ENCODE data around the gene HAND2.

The HAND2 gene

DNA sequence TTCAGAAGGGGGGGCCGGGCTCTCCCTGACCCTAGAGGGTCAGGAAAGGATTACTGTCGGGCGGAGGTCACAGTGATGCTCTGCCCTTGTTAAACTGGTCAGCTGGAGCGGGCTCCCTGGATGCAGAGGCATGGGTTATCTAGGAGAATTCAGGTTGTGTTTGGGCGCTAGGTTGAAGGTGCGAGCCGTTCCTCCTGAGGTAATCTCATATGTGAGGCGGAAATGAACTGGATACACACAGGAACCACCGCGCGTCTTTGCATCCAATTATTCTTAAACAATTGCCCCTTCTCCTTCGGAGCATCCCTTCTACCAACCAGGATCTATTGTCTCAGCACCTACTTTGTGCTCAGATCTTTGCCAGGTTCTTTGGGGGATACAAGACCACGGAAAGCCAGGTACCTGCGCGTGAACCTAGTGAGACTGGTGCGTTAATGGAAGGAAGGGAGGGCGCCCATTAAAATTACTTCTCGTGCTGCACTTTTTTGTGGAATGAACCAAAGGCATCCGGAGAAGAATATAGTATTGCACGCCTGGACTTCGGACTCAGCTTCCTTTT is 28.4 kb downstream of the HAND2 start:
- no peak for DNase-seq (ENCODE audit: low read depth)

DNA sequence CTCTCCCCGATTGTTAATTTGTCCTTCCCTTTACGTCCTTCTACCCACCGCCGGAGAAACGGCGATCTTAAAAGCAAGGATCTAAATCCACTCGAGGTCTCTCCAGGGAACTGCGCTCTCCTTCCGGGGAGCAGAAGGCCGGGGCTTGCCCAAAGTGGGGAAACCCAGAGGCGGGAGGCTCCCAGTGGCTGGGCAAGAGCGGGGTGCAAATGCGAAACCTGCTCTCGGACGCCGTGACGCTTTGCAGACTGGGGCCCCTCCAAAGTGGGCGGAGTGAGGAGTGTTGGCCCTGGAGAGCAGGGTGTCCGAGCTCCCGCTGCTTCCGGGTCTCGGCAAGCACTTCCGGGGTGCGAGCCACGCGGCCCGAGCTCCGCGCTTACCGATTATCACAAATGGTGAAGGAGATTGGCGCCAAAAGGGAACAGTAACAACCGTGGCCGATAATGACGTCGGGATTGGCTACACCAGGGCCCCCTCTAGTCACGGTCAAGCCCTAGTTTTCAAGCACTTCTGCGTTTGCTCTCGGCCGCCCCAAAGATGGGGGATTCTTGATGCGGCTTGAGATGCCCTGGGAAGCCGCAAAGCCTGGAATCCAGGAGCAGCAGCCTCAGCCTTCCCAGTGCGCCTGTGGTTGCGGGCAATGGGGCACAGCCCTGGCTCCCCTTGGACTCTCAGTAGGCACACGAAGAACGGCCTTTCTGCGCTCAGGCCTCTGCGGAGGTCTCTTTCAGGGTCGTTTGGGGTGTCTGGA is 29.0 kb downstream of the HAND2 start:
- no peak for DNase-seq (ENCODE audit: low read depth)

- DNase-seq (ENCODE audit: low read depth), result no peak
Measured at GRCh38 chr4:173499658-173500535, 30.1 kb downstream of the HAND2 start.

- DNase-seq (ENCODE audit: low read depth), result no peak
Measured at GRCh38 chr4:173498771-173499170, 31.3 kb downstream of the HAND2 start.

GRCh38 chr4:173498023-173498422 is 32.0 kb downstream of the HAND2 start:
- DNase-seq (ENCODE audit: low read depth), result no peak

DNA sequence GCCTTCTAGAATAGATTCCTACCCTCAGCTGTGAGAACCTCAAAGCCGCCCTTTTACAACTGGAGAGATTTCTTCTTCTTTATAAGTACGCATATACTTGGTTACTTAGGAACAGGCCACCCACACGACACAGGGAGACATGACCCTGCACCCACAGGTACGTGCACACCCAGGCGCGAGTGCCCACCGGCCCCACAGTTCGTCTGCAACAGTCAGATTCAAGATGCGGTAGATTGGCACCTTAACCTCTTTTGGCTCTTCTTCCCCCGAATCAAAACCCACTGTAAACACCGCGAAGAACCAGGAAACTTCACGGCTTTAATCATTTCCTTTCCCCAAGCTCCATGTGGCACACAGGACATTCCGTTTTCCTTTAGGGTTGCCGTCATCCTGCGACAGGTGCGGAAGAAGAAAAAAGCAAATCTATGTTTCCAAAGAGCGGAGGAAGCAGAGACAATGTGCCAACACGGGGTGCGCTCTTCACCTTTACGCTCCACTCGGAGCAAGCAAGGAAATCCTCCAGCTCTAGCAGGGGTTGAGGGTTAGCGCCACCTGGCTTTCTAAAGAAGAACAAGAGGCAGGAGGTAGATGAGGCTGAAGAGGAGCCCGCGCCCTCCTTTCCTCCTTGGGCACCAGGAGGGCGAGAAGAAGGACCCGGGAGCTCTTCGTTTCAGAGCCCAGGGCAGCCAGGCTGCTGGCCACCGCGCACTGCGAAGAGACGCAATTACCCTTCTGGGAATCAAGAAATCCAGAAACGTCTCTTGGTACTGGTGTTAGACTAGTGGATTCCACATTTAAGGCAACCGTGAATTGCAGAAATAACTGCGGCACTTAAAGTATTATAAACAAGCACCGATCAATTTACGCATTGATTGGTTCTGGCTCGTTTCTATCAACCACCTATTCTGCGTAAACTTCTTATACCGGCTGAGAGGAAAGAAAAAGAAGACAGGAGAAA is 35.7 kb downstream of the HAND2 start:
- DNase-seq (ENCODE audit: low read depth), result peak; percentile 37

DNA sequence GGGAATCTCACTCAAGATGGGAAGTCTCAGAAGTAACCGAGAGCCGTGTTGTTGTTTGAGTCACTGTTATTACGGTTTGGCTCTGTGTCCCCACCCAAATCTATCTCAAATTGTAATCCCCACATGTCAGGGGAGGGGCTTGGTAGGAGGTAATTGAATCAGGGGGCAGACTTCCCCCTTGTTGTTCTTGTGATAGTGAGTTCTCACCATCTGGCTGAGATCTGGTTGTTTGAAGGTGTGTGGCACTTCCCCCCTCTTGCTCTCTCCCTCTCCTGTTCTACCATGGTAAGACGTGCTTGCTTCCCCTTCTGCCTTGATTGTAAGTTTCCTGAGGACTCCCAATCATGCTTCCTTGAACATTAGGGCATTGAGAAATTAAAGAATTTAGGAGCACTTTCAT is 37.0 kb downstream of the HAND2 start:
- no peak for DNase-seq (ENCODE audit: low read depth)

GRCh38 chr4:173492315-173492714 is 37.7 kb downstream of the HAND2 start:
- no peak for DNase-seq (ENCODE audit: low read depth)

DNA sequence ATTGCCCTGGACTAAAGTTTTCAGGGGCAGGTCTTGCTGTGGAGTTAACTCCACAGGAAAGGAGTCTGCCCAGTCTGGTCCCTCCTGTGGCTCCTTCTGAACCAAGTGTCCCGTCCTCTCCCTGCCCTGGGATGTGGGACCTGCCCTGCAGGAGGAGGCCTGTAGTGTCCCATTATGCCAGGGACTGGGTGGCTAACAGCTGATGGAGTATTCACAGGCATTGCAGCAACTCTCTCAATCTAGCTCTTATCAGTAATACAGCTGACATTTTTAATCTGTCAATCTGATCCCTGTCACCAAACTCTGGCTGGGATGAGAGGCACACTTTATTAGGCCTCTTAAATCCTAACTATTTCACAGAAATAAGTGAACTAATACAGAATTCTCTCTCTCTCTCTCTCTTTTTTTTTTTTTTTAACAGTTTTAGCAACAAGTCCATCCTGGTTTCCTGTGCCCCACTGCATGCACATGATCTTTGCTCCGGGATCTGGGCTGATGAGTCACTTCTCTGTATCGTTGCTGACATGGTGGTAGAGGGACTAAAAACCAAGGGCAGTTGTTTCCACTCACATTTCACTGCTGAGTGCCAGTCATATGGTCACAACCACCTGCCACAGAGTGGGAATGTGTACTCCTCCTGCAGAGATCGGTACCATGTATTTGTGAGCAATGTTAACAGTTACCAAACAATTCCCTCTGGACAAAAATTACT is 39.1 kb downstream of the HAND2 start:
- no peak for DNase-seq (ENCODE audit: low read depth)

DNA sequence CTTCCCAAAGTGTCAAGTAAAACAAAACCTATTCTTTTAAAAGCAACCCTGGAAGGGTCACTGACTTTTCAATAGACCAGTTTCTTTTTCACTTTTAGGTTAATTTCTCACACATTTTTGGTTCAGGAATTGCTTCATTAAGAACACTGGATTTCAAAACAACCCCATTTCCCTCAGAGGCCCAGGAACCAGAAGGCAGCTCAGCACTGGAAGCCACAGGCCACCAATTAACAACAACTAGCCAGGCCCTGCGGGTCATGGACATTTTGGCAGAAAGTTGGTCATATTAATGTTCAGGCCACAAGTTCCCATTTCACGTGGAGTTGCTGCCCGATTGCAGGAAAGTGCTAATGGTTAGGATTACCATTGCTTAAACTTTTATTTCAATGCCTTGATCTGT is 39.8 kb downstream of the HAND2 start:
- DNase-seq (ENCODE audit: low read depth), result no peak

GRCh38 chr4:173489514-173489913 is 40.5 kb downstream of the HAND2 start:
- no peak for DNase-seq (ENCODE audit: low read depth)

- DNase-seq (ENCODE audit: low read depth), result no peak
Measured at GRCh38 chr4:173488656-173489055, 41.4 kb downstream of the HAND2 start.

- no peak for DNase-seq (ENCODE audit: low read depth)
Measured at GRCh38 chr4:173488074-173488473, 42.0 kb downstream of the HAND2 start.

DNA sequence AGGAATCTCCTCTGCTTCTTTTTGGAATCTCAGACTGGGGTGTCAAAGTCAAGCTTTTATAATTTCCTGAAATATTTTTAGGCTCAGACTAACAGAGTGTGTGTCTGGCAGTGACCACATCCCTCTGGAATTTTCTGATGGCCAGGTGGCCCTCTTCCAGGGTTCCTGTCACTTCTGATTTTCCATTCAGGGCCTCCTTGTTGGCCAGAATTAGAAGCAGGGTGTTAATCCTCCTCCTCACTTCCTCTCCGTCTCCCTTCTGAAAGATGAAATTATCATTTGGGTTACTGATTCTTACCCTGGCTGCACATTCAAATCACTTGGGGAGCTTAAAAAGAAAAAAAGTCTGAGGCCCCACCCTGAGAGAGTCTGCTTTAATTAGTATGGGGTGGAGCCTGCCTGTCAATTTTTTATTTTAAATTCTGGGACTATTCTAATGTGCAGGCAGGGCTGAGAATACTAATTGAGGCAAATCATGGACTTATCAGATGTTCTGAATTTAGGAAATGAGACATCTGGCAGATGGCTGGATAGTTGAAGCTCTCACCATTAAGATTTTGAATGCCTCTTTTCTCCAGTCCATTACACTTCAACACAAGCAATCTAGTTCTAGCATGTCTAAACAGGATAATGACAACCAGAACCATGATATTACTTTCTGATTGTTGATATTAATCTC is 43.2 kb downstream of the HAND2 start:
- DNase-seq (ENCODE audit: low read depth), result no peak

DNA sequence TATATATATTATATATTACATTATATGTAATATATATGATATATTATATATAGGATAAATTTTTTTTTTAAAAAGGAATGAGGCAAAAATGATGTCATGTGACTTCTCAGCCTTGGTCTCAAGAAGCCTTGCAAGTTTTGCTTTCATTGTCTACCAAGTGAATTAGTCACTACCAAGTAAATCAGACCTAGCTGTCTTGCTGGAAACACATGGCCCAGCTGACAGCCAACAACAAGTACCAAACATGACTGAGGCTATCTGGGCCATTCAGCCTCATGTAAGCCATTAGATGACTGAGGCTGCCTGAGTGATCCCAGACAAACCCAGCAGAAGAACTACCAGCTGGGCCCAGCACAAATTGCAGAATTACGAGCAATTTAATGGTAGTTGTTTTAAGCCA is 44.9 kb downstream of the HAND2 start:
- no peak for DNase-seq (ENCODE audit: low read depth)

GRCh38 chr4:173482330-173482931 is 47.6 kb downstream of the HAND2 start:
- DNase-seq (ENCODE audit: low read depth), result no peak

DNA sequence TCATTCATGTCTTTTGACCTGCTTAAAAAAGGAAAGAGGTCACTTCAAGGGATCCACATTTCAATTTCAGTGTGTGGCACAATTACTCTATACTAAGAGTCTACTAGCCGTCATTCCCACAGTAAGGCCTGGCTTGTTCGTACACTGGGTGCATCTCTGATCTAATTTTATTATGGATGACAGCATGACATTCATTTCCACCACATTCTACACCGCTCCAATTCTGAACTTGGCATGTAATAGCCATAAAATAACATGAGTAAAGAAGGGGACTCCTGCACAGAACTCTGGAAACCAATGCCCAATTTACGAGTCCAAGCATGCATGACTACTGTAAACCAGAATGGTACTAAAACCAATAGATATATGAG is 51.1 kb downstream of the HAND2 start:
- DNase-seq (ENCODE audit: low read depth), result no peak

DNA sequence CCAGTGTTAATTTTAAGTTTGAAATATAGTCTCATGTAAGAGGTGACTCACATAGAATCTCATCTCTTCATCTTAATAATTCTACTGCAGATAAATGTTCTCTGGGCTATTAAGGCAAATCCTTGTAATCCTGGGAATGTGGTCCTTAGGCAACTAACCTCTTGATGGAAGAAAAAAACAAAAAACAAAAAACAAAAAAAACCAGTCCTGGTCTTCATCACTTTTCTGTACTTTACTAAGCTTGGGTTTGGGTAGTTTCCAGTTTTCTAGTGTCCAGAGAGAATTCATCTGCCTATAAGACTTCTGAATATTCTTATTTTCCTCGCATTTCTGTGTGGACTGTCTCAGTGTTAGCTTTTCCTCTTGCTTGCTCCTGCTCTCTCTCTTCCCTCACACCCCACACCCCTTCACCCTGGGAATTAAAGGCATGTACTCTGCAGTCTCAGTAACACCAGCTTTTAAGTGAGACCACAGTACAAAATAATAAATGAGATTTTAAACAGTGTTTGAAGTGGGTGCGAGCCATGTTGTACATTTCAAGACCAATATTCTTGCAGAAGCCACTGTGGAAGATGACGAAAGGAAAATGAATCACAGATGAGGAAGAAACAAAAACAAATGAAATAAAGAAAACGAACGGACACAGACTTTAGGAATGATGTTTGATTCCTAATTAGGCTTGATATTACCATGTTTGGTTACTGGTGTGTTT is 51.7 kb downstream of the HAND2 start:
- DNase-seq (ENCODE audit: low read depth), result no peak

GRCh38 chr4:173477016-173477415 is 53.0 kb downstream of the HAND2 start:
- no peak for DNase-seq (ENCODE audit: low read depth)
